T follicular helper cell (primary cell): ENCODE measurements around the gene B3GNT7.
"Not testable (repeated sequence)": the region's sequence is repeated elsewhere in the genome, so short reads cannot be mapped to it uniquely, and the experiment has no call there.

Experiments used
- DNase-seq: peaks from one replicate; pipeline ENCODE4 v3.0.0-alpha.2; 2020; ENCODE audit warnings: low read depth

B3GNT7 gene

DNA sequence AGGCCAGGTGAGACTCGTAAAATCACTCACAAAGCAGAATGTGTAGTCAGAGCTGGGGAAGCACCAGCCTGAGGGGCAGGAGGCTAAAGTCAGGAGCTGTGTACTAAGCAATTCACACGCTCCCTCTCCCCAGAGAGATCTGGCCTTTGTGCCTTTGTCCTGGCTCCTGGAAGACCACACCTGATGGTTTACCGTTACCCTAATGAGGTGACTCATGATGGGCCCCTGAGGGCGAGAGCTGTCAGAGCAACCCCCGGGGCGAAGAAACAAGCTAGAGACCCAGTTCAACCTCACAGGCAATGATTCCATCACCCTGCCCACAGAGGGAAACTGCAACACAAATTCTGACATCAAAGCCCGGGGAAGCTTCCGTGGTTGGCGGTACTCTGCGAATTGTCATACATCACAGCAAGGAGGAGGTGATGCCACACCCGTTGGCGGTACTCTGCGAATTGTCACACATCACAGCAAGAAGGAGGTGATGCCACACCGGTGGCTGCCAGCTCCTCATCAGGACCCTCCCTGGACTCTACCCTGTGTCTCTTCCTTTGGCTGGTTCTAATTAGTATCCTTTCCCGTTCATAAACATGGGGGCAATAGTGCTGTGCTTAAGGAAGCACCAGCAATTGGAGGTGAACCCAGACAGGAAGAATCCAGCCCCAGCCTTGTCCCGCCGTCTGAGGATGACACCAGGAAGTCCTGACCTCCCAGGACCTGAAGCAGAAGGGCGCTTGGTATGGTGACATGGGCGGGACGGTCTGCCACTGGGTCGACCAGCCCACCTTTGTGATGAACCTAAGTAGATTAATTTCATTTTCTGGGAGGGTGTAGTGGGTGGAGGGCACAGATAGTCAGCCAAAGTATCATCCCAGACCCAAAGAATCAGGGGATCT lies 30.5 kb downstream of the B3GNT7 start:
- DNase-seq = peak; percentile 63

- DNase-seq = no peak
These were observed 31.6 kb downstream of the B3GNT7 start for GRCh38 chr2:231427116-231427515.

GRCh38 chr2:231429152-231429551 lies 33.6 kb downstream of the B3GNT7 start:
- DNase-seq = no peak

GRCh38 chr2:231429901-231430300 lies 34.4 kb downstream of the B3GNT7 start:
- DNase-seq = no peak

DNA sequence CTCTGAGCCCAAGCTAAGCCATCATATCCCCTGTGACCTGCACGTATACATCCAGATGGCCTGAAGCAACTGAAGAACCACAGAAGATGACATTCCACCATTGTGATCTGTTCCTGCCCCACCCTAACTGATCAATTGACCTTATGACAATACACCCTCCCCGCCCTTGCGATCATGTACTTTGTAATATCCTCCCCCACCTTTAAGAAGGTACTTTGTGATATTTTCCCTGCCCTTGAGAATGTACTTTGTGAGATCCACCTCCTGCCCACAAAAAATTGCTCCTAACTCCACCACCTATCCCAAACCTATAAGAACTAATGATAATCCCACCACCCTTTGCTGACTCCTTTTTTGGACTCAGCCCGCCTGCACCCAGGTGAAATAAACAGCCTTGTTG lies 34.9 kb downstream of the B3GNT7 start:
- DNase-seq = not testable (repeated sequence)

DNA sequence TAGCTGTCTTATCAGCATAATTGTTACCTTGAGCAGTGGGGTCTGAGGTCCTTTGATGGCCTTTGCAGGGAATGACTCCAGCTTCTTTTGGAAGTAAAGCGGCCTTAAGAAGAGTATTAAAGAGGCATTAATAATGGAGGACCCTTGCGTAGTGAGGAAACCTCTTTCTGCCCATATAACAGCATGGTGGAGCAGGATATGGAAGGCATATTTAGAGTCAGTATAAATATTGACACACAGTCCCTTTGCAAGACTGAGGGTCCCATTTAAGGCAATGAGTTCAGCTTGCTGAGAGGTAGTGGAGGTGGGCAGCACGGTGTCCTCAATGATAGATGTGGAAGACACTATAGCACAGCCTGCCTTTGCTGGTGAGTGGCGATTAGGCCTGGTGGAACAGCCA lies 36.1 kb downstream of the B3GNT7 start:
- DNase-seq = no peak

DNA sequence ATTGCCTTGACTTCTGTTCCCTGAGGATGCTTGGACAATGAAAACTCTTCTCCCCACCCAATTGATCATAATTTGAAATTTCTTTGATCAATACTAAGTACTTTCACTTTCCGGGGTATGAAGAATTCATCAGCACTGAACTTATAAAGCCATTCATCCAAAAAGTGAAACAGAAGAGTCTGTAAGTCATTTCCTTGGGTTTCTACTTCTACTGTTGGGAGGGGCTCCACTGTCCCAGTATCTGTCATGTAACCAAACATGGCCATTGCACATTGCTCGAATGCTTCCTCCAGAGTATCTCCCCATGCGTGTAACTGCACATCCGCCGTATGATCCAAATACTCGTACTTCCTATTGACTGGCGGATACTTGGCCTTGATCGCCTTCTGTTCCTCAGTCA lies 38.5 kb downstream of the B3GNT7 start:
- no peak for DNase-seq

- DNase-seq = no peak
These were observed 41.4 kb downstream of the B3GNT7 start for GRCh38 chr2:231436957-231437356.

DNA sequence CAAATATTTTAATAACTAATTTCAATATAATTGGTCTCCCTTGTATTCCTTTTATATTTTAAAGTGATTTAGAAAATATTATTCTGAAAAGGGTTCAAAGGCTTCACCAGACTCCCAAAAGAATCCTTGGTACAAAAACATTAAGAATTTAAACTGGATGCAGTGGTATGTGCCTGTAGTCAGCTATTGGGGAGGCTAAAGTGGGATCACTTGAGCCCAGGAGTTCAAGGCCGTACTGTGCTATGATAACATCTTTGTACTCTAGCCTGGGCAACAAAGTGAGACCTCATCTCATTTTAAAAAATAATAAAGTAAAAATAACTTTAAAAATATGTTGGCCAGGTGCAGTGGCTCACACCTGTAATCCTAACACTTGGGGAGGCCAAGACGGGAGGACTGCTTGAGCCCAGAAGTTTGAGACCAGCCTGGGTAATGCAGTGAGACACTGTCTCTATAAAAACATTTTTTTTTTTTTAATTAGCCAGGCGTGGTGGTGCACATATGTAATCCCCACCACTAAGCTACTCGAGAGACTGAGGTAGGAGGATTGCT lies 54.1 kb downstream of the B3GNT7 start:
- DNase-seq = no peak

- DNase-seq = no peak
These were observed 55.1 kb downstream of the B3GNT7 start for GRCh38 chr2:231450548-231450989.
